OCI-LY3 (cell line): ENCODE data around the gene RASL12.
"Not testable (repeated sequence)": the region's sequence is repeated elsewhere in the genome, so short reads cannot be mapped to it uniquely, and the experiment has no call there.

Experiments used
- H2AFZ ChIP-seq: fragments of 200-600, 300-600 bp; shearing (Covaris generic); 2 replicates; pipeline ENCODE4 v1.6.0; 2014; ENCODE audit warnings: antibody characterized with exemption, low read depth, low read length
- H3K27ac ChIP-seq: fragments of 200-600, 300-600 bp; sonication (generic); 2 replicates; pipeline ENCODE4 v1.5.1; 2014; ENCODE audit warnings: mild to moderate bottlenecking, low read length, moderate library complexity, mixed read lengths
- H3K27me3 ChIP-seq: fragments of 200-600, 300-600 bp; sonication (generic); 2 replicates; pipeline ENCODE4 v1.6.1; 2014; ENCODE audit warnings: low read depth, low read length, mixed read lengths
- H3K36me3 ChIP-seq: fragments of 200-600, 300-600 bp; sonication (generic); replicated peaks from 2 replicates; pipeline ENCODE3; 2014; ENCODE audit warnings: low read depth, low read length, mixed read lengths
- H3K4me1 ChIP-seq: fragments of 300-600, 200-600 bp; sonication (generic); 2 replicates; pipeline ENCODE4 v1.6.1; 2014; ENCODE audit warnings: low read length, mixed read lengths
- H3K4me2 ChIP-seq: fragments of 200-600, 300-600 bp; sonication (generic); 2 replicates; pipeline ENCODE4 v1.6.1; 2014; ENCODE audit warnings: low read length, mixed read lengths
- H3K4me3 ChIP-seq: fragments of 300-600, 200-600 bp; sonication (generic); 2 replicates; pipeline ENCODE4 v1.5.1; 2014; ENCODE audit warnings: antibody characterized with exemption, mild to moderate bottlenecking, low read length, moderate library complexity
- H3K79me2 ChIP-seq: fragments of 300-600, 200-600 bp; shearing (Covaris generic); 2 replicates; pipeline ENCODE4 v1.6.1; 2014; ENCODE audit warnings: mild to moderate bottlenecking, low read length, mixed read lengths
- H3K9ac ChIP-seq: fragments of 300-600, 200-600 bp; shearing (Covaris generic); 2 replicates; pipeline ENCODE4 v1.6.0; 2014; ENCODE audit warnings: mild to moderate bottlenecking, low read length, moderate library complexity
- H3K9me3 ChIP-seq: fragments of 200-600, 300-600 bp; shearing (Covaris generic); 2 replicates; pipeline ENCODE4 v1.6.1; 2014; ENCODE audit warnings: low read length, mixed read lengths; ENCODE audit not compliant: insufficient read depth
- H4K20me1 ChIP-seq: fragments of 200-600, 300-600 bp; sonication (generic); 2 replicates; pipeline ENCODE4 v1.6.1; 2016; ENCODE audit warnings: low read length, mixed read lengths; ENCODE audit not compliant: insufficient read depth
- EZH2phosphoT487 ChIP-seq: fragments of 200-600 bp; shearing (Covaris generic); IDR thresholded peaks from 2 replicates; pipeline ENCODE4 v1.6.1; 2018; ENCODE audit warnings: antibody characterized with exemption, mixed run types, low read depth
- TF ChIP-seq, protein P1 (sequence below): fragments of 200-600, 300-600 bp; sonication (generic); IDR thresholded peaks from 2 replicates; pipeline ENCODE4 v1.5.1; 2014; ENCODE audit warnings: antibody characterized with exemption, low read length, low read depth

Gene RASL12

DNA sequence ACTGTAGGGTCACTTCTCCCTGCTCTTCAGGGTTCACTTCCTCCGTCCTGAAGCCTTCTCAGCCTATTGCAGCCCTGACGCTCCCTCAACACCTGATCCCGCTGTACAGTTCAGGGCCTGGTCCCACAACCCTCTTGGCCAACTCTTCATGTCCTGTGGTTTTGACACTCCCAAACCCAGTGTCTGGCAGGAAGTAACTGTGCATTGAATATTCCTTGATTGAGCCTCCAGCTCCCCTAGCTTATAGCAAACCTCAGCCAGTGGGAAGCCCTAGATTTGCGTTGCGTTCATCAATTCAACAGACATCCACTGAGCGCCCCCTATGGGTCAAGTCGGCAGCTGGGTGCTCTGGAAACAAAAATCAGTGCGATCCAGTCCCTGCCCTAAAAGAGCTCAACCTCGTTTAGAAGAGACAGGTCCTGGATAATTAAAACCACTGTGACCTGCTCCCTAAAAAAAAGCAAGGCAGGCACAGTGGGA lies 33.7 kb upstream of the RASL12 start:
- H4K20me1 ChIP-seq = no peaks in the 10 kb centered on the region
- no peaks in the 10 kb centered on the region for H3K9me3 ChIP-seq
- TF ChIP-seq EZH2phosphoT487 = no peak
- TF ChIP-seq, protein P1, sequence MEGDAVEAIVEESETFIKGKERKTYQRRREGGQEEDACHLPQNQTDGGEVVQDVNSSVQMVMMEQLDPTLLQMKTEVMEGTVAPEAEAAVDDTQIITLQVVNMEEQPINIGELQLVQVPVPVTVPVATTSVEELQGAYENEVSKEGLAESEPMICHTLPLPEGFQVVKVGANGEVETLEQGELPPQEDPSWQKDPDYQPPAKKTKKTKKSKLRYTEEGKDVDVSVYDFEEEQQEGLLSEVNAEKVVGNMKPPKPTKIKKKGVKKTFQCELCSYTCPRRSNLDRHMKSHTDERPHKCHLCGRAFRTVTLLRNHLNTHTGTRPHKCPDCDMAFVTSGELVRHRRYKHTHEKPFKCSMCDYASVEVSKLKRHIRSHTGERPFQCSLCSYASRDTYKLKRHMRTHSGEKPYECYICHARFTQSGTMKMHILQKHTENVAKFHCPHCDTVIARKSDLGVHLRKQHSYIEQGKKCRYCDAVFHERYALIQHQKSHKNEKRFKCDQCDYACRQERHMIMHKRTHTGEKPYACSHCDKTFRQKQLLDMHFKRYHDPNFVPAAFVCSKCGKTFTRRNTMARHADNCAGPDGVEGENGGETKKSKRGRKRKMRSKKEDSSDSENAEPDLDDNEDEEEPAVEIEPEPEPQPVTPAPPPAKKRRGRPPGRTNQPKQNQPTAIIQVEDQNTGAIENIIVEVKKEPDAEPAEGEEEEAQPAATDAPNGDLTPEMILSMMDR = peak; percentile 94
- no peak overlapping the region for H2AFZ ChIP-seq
- no peak overlapping the region for H3K9ac ChIP-seq
- no peak overlapping the region for H3K27ac ChIP-seq
- no peaks in the 10 kb centered on the region for H3K79me2 ChIP-seq
- H3K4me3 ChIP-seq = no peak overlapping the region
- H3K27me3 ChIP-seq = no peaks in the 10 kb centered on the region
- no peaks in the 10 kb centered on the region for H3K4me1 ChIP-seq
- no peak overlapping the region for H3K4me2 ChIP-seq
- H3K36me3 ChIP-seq = peaks cover 20% of the 10 kb centered on the region

GRCh38 chr15:65100442-65100841 lies 32.7 kb upstream of the RASL12 start:
- TF ChIP-seq EZH2phosphoT487 = no peak
- TF ChIP-seq, protein P1 = no peak

GRCh38 chr15:65099801-65100200 lies 32.0 kb upstream of the RASL12 start:
- not testable (repeated sequence) for H4K20me1 ChIP-seq, H3K9me3 ChIP-seq, H3K4me2 ChIP-seq, H3K4me1 ChIP-seq, H3K27ac ChIP-seq, H3K79me2 ChIP-seq, H3K27me3 ChIP-seq, H2AFZ ChIP-seq, H3K9ac ChIP-seq, H3K4me3 ChIP-seq
- peaks cover 16% of the 10 kb centered on the region for H3K36me3 ChIP-seq

More at GRCh38 chr15:65100442-65100841, 32.7 kb upstream of the RASL12 start:
- H3K9ac ChIP-seq = no peak overlapping the region
- H3K9me3 ChIP-seq = no peaks in the 10 kb centered on the region
- H3K27ac ChIP-seq = no peak overlapping the region
- no peak overlapping the region for H2AFZ ChIP-seq
- no peaks in the 10 kb centered on the region for H3K4me1 ChIP-seq
- H3K27me3 ChIP-seq = no peaks in the 10 kb centered on the region
- no peak overlapping the region for H3K4me2 ChIP-seq
- H3K79me2 ChIP-seq = no peaks in the 10 kb centered on the region
- no peaks in the 10 kb centered on the region for H4K20me1 ChIP-seq
- H3K36me3 ChIP-seq = peaks cover 16% of the 10 kb centered on the region
- no peak overlapping the region for H3K4me3 ChIP-seq

DNA sequence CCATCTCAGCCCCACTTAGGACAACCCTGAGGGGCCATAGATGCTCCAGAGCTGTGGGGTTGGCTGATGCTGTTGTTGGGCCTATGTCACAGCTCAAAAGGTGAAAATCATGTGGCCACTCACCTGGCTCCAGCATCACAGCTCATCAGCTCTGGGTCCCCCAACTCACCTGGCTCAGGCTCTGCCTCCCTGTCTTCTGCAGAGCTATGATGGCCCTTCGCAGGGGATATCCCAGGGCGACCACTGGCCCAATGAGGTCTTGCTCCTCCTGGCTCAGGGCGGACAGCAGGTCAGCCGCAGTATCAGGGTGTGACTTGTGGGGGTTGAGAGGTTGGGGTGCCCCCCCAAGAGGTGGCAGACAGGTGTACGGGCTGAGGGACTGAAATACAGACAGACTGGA lies 31.5 kb upstream of the RASL12 start:
- no peak for TF ChIP-seq EZH2phosphoT487
- TF ChIP-seq, protein P1 = no peak
- Histone ChIP-seq H3K9me3 (no peaks in the 10 kb centered on the region), H3K4me3 (no peak overlapping the region), H4K20me1 (no peaks in the 10 kb centered on the region), H2AFZ (no peak overlapping the region), H3K79me2 (no peaks in the 10 kb centered on the region), H3K27me3 (no peaks in the 10 kb centered on the region), H3K36me3 (peaks cover 16% of the 10 kb centered on the region), H3K4me1 (no peaks in the 10 kb centered on the region), H3K4me2 (no peak overlapping the region), H3K9ac (no peak overlapping the region), H3K27ac (no peak overlapping the region)
